SH-SY5Y (cell line): ENCODE data around the gene PCK2.

Experiments used
- GATA2 ChIP-seq: IDR thresholded peaks from 2 replicates; pipeline ENCODE4 v1.6.1; 2011; ENCODE audit warnings: mild to moderate bottlenecking, low read depth, low read length
- GATA3 ChIP-seq: IDR thresholded peaks from 2 replicates; pipeline ENCODE4 v1.6.1; 2011; ENCODE audit warnings: low read depth, mild to moderate bottlenecking, low read length, moderate library complexity

- no peak for TF ChIP-seq GATA2
- TF ChIP-seq GATA3, result no peak
These were observed 47.2 kb downstream of the PCK2 start, which contains the start of gene EMC9 for GRCh38 chr14:24141097-24141880.
